ENCODE results near the gene PSAT1. TPM values are rescaled to one million over a fixed set of nuclear protein-coding genes. Genes with fewer than 3 reads are reported as not detected.
A peak's percentile ranks its signal among the peaks of the same experiment; 100 is the strongest.
"Not testable (repeated sequence)": the region's sequence is repeated elsewhere in the genome, so short reads cannot be mapped to it uniquely, and the experiment has no call there.

The PSAT1 gene
- total and polyA plus RNA-seq, 2 of the 4 experiments (the other 2 are of a cell fraction) = 77.2 to 88.4 TPM

DNA sequence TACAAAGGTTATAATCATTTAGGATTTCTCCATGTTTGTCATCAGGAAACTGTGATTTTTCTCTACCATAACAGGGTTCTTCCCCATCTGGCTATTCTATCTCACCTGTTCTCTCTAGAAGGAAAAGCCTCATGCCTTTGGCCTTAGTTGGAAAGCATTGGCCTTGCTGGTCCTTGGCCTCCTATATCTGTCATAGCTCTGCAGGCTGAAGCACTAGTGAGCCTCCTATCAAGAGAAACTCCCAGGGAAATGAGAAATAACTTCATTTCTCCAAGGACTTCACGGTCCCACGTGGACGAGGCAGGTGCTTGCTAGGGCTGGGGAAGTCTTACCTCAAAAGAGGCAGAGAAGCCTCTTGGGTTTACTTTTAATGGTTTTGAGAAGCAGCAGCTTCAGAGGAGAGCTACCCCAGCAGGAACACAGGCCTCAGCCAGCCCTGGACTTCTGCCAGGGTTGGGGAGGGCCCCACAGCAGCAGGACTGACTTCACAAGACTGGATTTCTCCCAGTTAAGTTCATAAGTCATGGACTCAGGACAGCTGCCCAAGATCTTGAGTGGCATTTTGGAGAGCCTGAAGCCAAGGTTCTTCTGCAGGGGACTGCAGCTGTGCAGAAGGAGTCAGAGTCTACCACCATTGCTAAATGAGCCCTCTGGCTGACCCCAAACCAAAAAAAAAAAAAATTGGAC, 15.8 kb upstream of the PSAT1 start:
- H3K36me3 ChIP-seq (ENCODE audit: control insufficient read depth, insufficient read depth, low read length) = no peaks in the 10 kb centered on the region
- no peak overlapping the region for H3K14ac ChIP-seq (replicated peaks; ENCODE audit: low read depth, low read length)
- H2AFZ ChIP-seq (replicated peaks; ENCODE audit: low read length, poor library complexity) = no peak overlapping the region
- peaks cover 6% of the 10 kb centered on the region for H3K4me1 ChIP-seq (ENCODE audit: control insufficient read depth, insufficient read depth, low read length)
- H4K20me1 ChIP-seq (ENCODE audit: insufficient read depth, low read length) = no peaks in the 10 kb centered on the region
- H4K5ac ChIP-seq (ENCODE audit: low read depth, low read length) = no peak overlapping the region; the same call in 1 of the 2 replicates
- no peak overlapping the region for H4K91ac ChIP-seq (ENCODE audit: insufficient read depth, low read depth, low read length)
- no peak overlapping the region for H3K23ac ChIP-seq (ENCODE audit: low read depth, low read length)
- H3K9me1 ChIP-seq (ENCODE audit: insufficient read depth, low read length) = no peaks in the 10 kb centered on the region
- no peak overlapping the region for H3K9ac ChIP-seq (ENCODE audit: low read depth, low read length)
- H2AK9ac ChIP-seq (replicated peaks; ENCODE audit: low read depth, low read length, poor library complexity) = no peak overlapping the region
- intact Hi-C loops (cut with micrococcal nuclease) = loop anchor here (1.0 kb wide), 1 partner anchor 15 kb away; no protein-coding TSS in a partner anchor
- CTCF ChIA-PET = interaction anchor here (1.3 kb wide), 1 partner anchor 10 kb away, joined by 4 read pairs; no protein-coding TSS in a partner anchor
- H3K27me3 ChIP-seq (ENCODE audit: control insufficient read depth, insufficient read depth, low read length) = no peaks in the 10 kb centered on the region
- in situ Hi-C loops (cut with MboI; ENCODE audit: low sequenced_read_pairs) = no loop called here
- H3K9me3 ChIP-seq (ENCODE audit: control insufficient read depth, insufficient read depth, low read length) = no peaks in the 10 kb centered on the region
- no peak overlapping the region for H2BK20ac ChIP-seq (ENCODE audit: low read depth, low read length)
- no peak overlapping the region for H2AK5ac ChIP-seq (ENCODE audit: low read depth, low read length)
- no peak overlapping the region for H4K8ac ChIP-seq (ENCODE audit: low read depth in 2 of 2, low read length in 2 of 2)
- WGBS, 2 experiments (ENCODE audit: extremely low coverage in 2 of 2, insufficient read length in 1 of 2) = no CpG with 5 or more reads among the region's 3 CpGs
- no peak overlapping the region for H2BK120ac ChIP-seq (ENCODE audit: low read depth, low read length)
- no peak overlapping the region for H2BK5ac ChIP-seq (ENCODE audit: low read depth, low read length, poor library complexity, severe bottlenecking)
- peak; percentile 72 for ATAC-seq (ENCODE audit: low read depth)
- no peak overlapping the region for H2BK15ac ChIP-seq (ENCODE audit: low read depth, low read length)
- no peak overlapping the region for H3K56ac ChIP-seq (ENCODE audit: extremely low read depth, insufficient read depth, low read length)
- BruUV-seq (replicated peaks) = no TSS peak
- peak overlapping the region; percentile 24; the same call in 1 of the 2 replicates for H3K18ac ChIP-seq (ENCODE audit: low read depth, low read length)
- no peak overlapping the region for H3K4ac ChIP-seq (ENCODE audit: low read depth, low read length)
- H3K79me1 ChIP-seq (ENCODE audit: low read depth in 1 of 2, low read length in 2 of 2) = no peaks in the 10 kb centered on the region
- dilution Hi-C loops (cut with HindIII; ENCODE audit: low sequenced_read_pairs, unreplicated experiment) = no loop called here
- H3K4me2 ChIP-seq (ENCODE audit: low read depth, low read length) = no peak overlapping the region; the same call in 1 of the 2 replicates
- no peak overlapping the region for H3K4me3 ChIP-seq (ENCODE audit: insufficient read depth, low read depth, low read length)
- POLR2A ChIA-PET (ENCODE audit: unreplicated experiment) = interaction anchor here (1.2 kb wide), 1 partner anchor 15 kb away, joined by 4 read pairs; the partner anchor contains the start of gene PSAT1
- no peak overlapping the region; the same call in 1 of the 2 replicates for H3K27ac ChIP-seq (ENCODE audit: insufficient read depth, low read length)
- TF ChIP-seq BHLHE40 (IDR thresholded peaks at IDR 0.05; ENCODE audit: low read depth, low read length) (no peak), MAZ (IDR thresholded peaks at IDR 0.05; ENCODE audit: borderline replicate concordance, low read depth, low read length) (peak; percentile 35; the same call in 1 of the 2 replicates), CEBPB (IDR thresholded peaks at IDR 0.05; ENCODE audit: low read depth, low read length) (no peak)
- DNase-seq = peak; percentile 75

DNA sequence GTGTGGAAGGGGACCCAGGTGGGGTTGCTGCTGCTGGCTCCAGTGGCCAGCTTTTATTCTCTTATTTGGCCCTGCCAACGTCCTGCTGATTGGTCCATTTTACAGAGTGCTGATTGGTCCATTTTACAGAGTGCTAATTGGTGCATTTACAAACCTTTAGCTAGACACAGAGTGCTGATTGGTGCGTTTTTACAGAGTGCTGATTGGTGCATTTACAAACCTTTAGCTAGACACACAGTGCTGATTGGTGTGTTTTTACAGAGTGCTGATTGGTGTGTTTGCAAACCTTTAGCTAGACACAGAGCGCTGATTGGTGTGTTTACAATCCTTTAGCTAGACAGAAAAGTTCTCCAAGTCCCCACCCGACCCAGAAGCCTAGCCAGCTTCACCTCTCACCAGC, 12.7 kb upstream of the PSAT1 start:
- H3K4ac ChIP-seq (ENCODE audit: low read depth, low read length); H2AK9ac ChIP-seq (replicated peaks; ENCODE audit: low read depth, low read length, poor library complexity); H3K4me1 ChIP-seq (ENCODE audit: control insufficient read depth, insufficient read depth, low read length); H2BK120ac ChIP-seq (ENCODE audit: low read depth, low read length); ATAC-seq (ENCODE audit: low read depth); H4K91ac ChIP-seq (ENCODE audit: insufficient read depth, low read depth, low read length); H2BK15ac ChIP-seq (ENCODE audit: low read depth, low read length); H3K27ac ChIP-seq (ENCODE audit: insufficient read depth, low read length); H3K56ac ChIP-seq (ENCODE audit: extremely low read depth, insufficient read depth, low read length); H3K18ac ChIP-seq (ENCODE audit: low read depth, low read length); H3K27me3 ChIP-seq (ENCODE audit: control insufficient read depth, insufficient read depth, low read length); H3K9me1 ChIP-seq (ENCODE audit: insufficient read depth, low read length); intact Hi-C loops (cut with micrococcal nuclease); H3K4me3 ChIP-seq (ENCODE audit: insufficient read depth, low read depth, low read length); in situ Hi-C loops (cut with MboI; ENCODE audit: low sequenced_read_pairs); H2BK20ac ChIP-seq (ENCODE audit: low read depth, low read length); DNase-seq; H3K14ac ChIP-seq (replicated peaks; ENCODE audit: low read depth, low read length); dilution Hi-C loops (cut with HindIII; ENCODE audit: low sequenced_read_pairs, unreplicated experiment); H4K20me1 ChIP-seq (ENCODE audit: insufficient read depth, low read length); H4K8ac ChIP-seq (ENCODE audit: low read depth in 2 of 2, low read length in 2 of 2); BruUV-seq (replicated peaks); H2AFZ ChIP-seq (replicated peaks; ENCODE audit: low read length, poor library complexity); H4K5ac ChIP-seq (ENCODE audit: low read depth, low read length); CTCF ChIA-PET; H3K9me3 ChIP-seq (ENCODE audit: control insufficient read depth, insufficient read depth, low read length); H3K9ac ChIP-seq (ENCODE audit: low read depth, low read length); H3K79me1 ChIP-seq (ENCODE audit: low read depth in 1 of 2, low read length in 2 of 2); H3K36me3 ChIP-seq (ENCODE audit: control insufficient read depth, insufficient read depth, low read length); H2AK5ac ChIP-seq (ENCODE audit: low read depth, low read length); H3K4me2 ChIP-seq (ENCODE audit: low read depth, low read length); H2BK5ac ChIP-seq (ENCODE audit: low read depth, low read length, poor library complexity, severe bottlenecking); H3K23ac ChIP-seq (ENCODE audit: low read depth, low read length): not testable (repeated sequence)
- no CpG with 5 or more reads among the region's 4 CpGs for whole genome bisulfite sequencing, 2 experiments (ENCODE audit: extremely low coverage in 2 of 2, insufficient read length in 1 of 2)
- POLR2A ChIA-PET (ENCODE audit: unreplicated experiment) = interaction anchor here (0.6 kb wide), 1 partner anchor 10 kb away, joined by 4 read pairs; no protein-coding TSS in a partner anchor

Data from IMR-90 (cell line).